ENCODE data around the gene PPP1R14B. TPM values are rescaled to one million over a fixed set of nuclear protein-coding genes. Genes with fewer than 3 reads are reported as not detected.
A peak's percentile ranks its signal among the peaks of the same experiment; 100 is the strongest.

Gene PPP1R14B
- total and polyA plus RNA-seq, 2 of the 13 experiments (the other 11 are each of a cell fraction or from before 2014, with no cell fraction given): 110 to 148 TPM

DNA sequence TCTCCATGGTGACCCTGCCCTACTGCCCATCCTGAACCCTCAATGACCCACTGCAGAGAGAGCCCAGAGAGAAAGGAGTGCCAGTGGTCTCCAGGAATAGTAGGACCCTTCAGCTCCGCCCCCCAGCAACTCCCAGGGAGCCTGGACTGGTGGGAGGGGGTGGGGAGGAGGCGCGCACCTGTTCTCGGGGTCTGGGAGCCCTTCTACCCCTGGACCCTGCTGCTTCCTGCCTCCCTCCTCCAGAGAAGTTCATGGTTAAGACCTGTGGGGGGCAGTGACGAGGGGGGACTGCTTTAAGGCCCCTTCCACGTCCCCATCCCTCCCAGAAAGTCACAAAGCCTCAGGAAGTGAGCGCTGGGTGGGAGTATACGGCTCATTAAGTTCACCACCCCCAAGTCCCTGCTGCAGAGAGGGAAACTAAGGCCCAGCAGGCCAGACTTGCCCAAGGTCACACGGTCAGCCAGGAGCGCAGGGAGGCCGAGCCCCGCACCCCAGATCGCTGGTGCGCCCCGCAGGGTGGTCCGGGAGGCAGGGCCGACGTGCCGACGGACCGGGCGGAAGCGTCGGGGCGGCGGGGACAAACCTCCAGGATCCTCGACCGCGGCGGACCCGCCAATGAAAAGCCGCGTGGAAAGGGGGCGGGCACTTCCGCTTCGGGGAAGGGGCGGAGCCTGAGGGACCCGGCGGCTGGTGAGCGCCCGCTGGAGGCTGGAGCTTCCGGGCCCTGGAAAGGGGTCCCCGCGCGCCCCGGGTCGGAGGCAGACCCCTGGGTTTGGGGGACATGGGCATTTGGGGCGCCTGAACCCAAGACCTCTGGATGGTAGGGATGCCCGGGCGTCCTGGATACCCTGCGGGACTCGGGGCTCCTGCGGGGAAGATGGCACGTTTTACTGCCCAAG is 20.9 kb downstream of the PPP1R14B start, which contains the start of the genes NUDT22 and TRPT1 (continued):
- TF ChIP-seq ZSCAN31 (CRISPR knock-in tag; IDR thresholded peaks at IDR 0.05; ENCODE audit: low read depth): 0 out of 2 replicates have a peak, but pooled peaks have one; percentile 65
- TF ChIP-seq NFATC3 (CRISPR knock-in tag; IDR thresholded peaks at IDR 0.05): no peak
- peak; percentile 68; the same call in 1 of the 2 replicates for TF ChIP-seq NFKBIZ (CRISPR knock-in tag; IDR thresholded peaks at IDR 0.05)
- no peak for TF ChIP-seq ZNF3 (CRISPR knock-in tag; IDR thresholded peaks at IDR 0.05)
- TF ChIP-seq ZKSCAN5 (CRISPR knock-in tag; IDR thresholded peaks at IDR 0.05): no peak
- no peak; the same call in 1 of the 2 replicates for TF ChIP-seq ZNF343 (CRISPR knock-in tag; IDR thresholded peaks at IDR 0.05)
- no peak for TF ChIP-seq IKZF4 (CRISPR knock-in tag; IDR thresholded peaks at IDR 0.05; ENCODE audit: borderline replicate concordance, low read depth, not compliant biosample characterization)
- TF ChIP-seq THAP9 (CRISPR knock-in tag; IDR thresholded peaks at IDR 0.05; ENCODE audit: borderline replicate concordance): peak; percentile 66; the same call in 1 of the 2 replicates
- TF ChIP-seq, protein P1, sequence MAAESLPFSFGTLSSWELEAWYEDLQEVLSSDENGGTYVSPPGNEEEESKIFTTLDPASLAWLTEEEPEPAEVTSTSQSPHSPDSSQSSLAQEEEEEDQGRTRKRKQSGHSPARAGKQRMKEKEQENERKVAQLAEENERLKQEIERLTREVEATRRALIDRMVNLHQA (CRISPR knock-in tag; IDR thresholded peaks at IDR 0.05): no peak
- TF ChIP-seq MIXL1 (CRISPR knock-in tag; IDR thresholded peaks at IDR 0.05): peak; percentile 32; the same call in 1 of the 2 replicates
- TF ChIP-seq ZNF44 (CRISPR knock-in tag; IDR thresholded peaks at IDR 0.05): no peak; the same call in 1 of the 2 replicates
- TF ChIP-seq KAT8 (CRISPR knock-in tag; IDR thresholded peaks at IDR 0.05): peak; percentile 86
- TF ChIP-seq, protein P2, sequence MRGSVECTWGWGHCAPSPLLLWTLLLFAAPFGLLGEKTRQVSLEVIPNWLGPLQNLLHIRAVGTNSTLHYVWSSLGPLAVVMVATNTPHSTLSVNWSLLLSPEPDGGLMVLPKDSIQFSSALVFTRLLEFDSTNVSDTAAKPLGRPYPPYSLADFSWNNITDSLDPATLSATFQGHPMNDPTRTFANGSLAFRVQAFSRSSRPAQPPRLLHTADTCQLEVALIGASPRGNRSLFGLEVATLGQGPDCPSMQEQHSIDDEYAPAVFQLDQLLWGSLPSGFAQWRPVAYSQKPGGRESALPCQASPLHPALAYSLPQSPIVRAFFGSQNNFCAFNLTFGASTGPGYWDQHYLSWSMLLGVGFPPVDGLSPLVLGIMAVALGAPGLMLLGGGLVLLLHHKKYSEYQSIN (CRISPR knock-in tag; IDR thresholded peaks at IDR 0.05; ENCODE audit: borderline replicate concordance): no peak
- TF ChIP-seq ZNF777 (CRISPR knock-in tag; IDR thresholded peaks at IDR 0.05): peak; percentile 84
- TF ChIP-seq HOXA7 (CRISPR knock-in tag; IDR thresholded peaks at IDR 0.05): no peak
- TF ChIP-seq ZNF644 (CRISPR knock-in tag; IDR thresholded peaks at IDR 0.05; ENCODE audit: low read depth): no peak
- TF ChIP-seq CSRNP1 (CRISPR knock-in tag; IDR thresholded peaks at IDR 0.05): peak; percentile 85; the same call in 1 of the 2 replicates
- TF ChIP-seq PCBP2 (optimal IDR thresholded peaks at IDR 0.05; ENCODE audit: low read depth, low read length, poor library complexity, severe bottlenecking): no peak
- TF ChIP-seq, protein P3, sequence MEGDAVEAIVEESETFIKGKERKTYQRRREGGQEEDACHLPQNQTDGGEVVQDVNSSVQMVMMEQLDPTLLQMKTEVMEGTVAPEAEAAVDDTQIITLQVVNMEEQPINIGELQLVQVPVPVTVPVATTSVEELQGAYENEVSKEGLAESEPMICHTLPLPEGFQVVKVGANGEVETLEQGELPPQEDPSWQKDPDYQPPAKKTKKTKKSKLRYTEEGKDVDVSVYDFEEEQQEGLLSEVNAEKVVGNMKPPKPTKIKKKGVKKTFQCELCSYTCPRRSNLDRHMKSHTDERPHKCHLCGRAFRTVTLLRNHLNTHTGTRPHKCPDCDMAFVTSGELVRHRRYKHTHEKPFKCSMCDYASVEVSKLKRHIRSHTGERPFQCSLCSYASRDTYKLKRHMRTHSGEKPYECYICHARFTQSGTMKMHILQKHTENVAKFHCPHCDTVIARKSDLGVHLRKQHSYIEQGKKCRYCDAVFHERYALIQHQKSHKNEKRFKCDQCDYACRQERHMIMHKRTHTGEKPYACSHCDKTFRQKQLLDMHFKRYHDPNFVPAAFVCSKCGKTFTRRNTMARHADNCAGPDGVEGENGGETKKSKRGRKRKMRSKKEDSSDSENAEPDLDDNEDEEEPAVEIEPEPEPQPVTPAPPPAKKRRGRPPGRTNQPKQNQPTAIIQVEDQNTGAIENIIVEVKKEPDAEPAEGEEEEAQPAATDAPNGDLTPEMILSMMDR (CRISPR knock-in tag; IDR thresholded peaks at IDR 0.05): peak; percentile 65
- no peak for TF ChIP-seq ZNF34 (CRISPR knock-in tag; IDR thresholded peaks at IDR 0.05; ENCODE audit: borderline replicate concordance)
- no peak for TF ChIP-seq ZNF235 (CRISPR knock-in tag; IDR thresholded peaks at IDR 0.05; ENCODE audit: borderline replicate concordance)

All from HepG2 (cell line).